HG02884 (cell line): Measurements from ENCODE around the gene FAHD2A.
"Not testable (repeated sequence)": the region's sequence is repeated elsewhere in the genome, so short reads cannot be mapped to it uniquely, and the experiment has no call there.

Experiments
- ATAC-seq: cut with Tn5 transposase; IDR thresholded peaks from one replicate; pipeline ENCODE4 v1.9.1; 2021; ENCODE audit warnings: mild to moderate bottlenecking, moderate library complexity; ENCODE audit not compliant: unreplicated experiment

The FAHD2A gene

DNA sequence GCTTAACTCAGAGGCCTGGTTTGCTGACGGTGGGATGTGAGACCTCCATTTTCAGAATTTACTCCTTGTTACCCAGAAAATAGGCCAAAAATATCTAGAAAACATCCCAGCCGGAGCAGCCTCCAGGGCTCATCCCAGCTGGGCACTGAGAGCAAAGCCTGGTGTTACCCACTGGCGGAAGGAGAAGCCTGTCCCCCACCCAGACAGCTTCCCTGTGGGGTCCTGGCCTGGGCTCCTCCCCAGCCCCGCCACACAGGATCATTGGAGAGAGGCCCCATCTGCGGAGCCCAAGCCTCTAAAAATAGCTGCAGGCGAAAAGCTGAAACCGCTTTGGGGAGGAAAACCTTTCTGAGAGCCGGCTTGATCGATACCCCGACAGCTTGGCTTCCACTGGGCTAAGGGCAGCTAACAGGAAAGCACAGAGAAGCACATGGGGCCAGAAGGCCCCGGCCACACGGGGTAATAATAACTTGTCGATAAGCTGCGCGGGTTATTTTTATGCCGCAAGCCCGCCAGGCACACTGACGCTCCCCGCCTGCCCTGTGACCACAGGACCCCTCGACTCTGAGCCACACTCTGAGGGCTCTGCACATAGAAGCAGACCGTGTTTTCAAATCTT, 26.9 kb upstream of the FAHD2A start:
- ATAC-seq: no peak

DNA sequence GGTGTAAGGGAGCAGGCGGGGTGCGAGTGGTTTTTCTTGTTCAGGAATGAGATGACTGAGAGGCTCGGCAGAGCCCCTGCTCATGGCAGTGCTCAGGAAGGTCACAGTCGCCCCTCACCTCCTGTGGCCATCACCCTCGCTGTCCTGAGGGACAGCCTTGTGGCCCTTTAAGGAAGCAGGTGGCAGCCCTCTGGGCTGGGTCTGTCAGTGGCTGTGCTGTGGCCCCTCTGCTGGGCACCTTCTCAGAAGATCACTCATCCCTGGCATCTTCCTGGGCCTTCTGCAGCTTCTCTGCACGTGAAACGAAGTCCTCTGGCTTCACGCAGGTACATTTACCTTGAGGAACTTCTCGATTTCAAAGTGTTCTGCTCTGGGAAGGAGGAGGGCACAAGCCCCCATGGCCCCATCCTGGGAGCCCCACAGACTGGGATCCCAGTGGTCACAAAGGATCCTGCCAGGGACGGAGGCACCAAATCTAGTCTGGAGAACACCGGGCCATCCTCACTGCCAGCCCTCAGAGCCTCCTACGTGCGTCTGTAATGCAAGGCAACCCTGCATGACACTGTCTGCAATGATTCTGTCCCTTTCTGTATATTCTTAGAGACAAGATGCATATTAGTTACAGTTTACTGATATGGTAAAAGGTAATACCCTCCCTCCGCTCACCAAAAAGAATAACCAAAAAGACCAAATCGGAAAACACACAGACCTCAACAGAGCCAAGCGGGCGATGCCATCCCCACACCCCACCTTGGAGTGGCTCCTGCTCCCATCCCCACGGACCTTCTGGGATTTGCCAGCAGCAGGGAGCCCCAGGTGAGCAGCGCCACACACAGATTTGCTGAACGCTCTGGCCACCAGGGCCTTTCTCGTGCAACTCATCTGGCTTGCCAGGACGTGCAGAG, 25.9 kb upstream of the FAHD2A start:
- ATAC-seq: no peak

DNA sequence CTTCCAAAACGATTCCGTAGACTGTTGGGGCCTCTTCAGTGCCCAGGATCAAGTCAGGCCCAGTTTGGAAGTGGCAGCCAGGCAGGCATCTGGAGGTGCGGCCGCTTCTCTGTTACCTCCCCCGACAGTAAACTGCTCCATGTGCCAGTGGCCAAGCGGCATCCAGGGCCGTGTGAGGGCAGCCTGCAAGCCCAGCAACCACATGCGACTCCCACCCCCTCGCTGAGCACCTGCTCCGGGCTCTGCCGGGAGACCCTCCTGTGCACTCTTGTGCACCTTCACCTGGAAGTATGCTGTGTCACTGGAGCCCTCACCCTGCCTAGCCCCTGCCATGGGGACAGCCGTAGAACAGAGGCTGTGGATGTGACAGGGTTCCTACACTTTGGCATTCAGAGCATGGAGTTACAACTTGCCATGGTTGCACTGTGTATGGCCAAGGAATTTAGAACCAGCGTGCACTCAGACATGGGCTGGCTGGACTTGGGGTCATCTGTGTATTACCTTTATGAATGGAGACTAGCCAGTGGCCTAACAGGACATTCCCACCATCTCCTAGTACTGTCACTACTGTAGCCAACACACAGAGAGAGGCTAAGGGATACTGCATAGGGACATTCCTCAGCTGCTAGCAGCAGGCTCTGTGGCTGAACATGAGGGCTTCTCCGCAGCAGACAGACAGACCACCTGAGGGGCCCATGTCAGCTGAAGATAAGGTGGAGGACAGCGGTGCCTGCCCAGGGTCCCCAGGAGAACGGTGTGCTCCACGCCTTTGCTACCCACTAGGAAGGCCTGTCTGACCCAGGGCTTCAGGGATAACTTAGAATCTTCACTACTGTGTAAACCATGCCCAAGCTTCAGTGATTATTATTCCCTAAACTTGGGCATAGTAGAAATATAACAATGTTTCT, 25.0 kb upstream of the FAHD2A start:
- no peak for ATAC-seq

DNA sequence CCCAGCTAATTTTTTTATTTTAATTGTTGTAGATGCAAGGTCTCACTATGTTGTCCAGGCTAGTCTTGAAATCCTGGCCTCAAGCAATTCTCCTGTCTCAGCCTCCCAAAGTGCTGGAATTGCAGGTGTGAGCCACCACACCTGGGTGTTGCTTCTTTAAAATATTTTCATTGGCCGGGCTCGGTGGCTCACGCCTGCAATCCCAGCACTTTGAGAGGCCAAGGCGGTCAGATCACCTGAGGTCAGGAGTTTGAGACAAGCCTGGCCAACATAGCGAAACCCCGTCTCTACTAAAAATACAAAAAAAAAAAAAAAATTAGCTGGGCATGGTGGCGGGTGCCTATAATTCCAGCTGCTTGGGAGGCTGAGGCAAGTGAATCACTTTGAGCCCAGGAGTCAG, 24.2 kb upstream of the FAHD2A start:
- not testable (repeated sequence) for ATAC-seq

DNA sequence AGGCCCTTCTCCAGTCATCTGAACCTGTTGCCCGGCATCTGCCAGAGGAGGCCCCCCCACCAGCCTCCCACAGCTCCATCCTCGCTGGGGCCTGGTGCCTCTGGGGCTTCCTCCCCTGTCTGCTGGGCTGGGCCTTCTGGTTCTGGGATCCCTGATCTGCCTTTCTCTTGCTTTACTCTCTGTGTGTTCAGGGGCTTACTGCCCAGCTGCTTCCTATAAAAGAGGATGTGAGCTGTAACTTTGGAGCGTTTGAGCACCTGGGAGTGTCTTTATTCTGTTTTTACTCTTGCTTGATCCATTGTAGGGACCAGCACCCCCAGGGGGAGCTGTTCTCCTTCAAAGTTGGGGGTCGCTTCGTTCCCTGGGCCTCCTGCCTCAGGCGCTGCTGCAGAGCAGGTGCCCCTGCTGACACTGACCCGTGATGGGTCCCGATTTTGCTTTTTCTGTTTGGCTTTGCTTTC, 23.1 kb upstream of the FAHD2A start:
- no peak for ATAC-seq

DNA sequence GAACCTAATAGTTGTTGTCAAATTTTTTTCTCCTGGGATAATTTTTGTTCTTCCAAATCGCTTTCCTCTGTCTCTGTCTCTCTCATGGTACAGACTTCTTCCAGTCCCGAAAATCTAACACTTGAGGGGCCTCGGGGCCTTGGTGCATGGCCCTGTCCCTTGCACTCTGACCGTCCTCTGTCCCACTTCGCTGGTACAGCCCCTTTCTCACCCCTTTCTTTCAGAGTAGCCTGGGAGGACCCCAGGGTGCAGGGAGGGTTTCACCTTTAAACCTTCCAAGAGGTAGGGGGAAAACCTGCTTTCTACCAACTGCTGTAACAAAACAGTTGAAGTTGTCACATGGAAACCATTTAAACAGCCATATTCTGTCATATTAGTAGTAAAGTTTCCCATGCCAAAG, 22.2 kb upstream of the FAHD2A start:
- no peak for ATAC-seq

DNA sequence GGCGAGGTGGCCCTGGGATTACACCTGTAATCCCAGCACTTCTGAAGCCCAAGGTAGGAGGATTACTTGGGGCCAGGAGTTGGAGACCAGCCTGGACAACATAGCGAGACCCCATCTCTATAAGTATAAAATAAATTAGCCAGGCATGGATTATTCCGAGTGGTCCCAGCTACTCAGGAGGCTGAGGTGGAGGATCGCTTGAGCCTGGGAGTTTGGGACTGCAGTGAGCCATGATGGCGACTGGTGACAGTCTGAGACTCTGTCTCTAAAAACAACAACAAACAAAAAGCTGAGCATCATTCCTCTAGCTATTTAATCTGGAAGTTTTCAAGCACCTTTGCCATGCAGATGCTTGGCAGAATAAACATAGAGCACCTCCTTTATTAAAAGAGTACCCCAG, 21.8 kb upstream of the FAHD2A start:
- no peak for ATAC-seq

DNA sequence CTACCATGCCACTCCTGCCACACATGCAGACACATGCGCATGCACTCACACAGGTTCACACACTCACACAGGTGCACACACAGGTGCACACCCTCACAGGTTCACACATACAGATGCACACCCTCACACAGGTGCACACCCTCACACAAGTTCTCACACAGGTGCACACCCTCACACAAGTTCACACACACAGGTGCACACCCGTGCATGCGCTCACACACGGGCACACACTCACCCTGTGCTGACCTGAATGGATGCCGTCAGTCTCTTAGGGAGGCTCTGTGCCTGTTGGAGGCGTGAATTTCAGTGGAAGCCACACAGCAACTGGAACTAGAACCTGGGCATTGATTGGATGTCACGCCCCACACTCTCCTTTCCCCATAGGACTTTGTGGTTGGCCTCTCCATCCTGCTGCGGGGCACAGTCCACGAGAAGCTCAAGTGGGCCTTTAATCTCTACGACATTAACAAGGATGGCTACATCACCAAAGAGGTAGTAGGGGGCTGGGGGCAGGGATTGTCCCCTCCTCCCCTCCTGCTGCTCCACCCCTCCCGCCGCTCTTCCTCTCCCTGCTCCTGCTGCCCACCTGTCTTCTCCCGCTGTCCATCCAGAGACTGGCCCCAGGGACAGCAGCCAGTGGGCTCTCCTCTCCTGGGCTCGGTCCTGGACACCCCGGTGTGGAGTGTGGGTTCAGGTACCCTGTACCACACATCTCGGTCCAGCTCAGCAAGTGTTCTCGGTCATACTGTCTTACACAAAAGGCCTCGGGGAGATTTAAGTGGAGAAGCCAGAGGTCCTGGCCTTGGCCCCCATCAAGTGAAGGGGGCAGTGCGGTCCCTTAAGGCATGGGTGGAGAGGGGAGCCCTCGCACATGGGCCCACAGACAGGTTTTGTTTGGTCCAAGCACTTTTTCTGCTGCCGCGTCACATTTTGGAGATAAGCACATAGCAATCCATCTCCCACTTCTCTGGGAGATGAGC, 21.0 kb upstream of the FAHD2A start:
- no peak for ATAC-seq

DNA sequence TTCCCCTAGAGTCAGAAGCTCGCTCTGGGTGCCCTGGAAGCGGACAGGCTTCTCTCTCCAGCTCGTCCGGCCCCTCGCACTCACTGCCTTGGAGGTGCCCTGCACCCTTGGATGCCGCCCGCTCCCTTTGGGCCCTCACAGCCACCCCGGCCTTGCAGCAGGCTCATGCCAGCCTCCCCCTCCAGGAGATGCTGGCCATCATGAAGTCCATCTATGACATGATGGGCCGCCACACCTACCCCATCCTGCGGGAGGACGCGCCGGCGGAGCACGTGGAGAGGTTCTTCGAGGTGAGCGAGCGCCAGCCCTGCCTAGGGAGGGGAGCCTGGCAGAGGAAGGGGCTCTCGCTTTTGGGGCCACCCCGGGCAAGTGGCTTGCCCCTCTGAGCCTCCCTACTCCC, 20.3 kb upstream of the FAHD2A start:
- no peak for ATAC-seq

DNA sequence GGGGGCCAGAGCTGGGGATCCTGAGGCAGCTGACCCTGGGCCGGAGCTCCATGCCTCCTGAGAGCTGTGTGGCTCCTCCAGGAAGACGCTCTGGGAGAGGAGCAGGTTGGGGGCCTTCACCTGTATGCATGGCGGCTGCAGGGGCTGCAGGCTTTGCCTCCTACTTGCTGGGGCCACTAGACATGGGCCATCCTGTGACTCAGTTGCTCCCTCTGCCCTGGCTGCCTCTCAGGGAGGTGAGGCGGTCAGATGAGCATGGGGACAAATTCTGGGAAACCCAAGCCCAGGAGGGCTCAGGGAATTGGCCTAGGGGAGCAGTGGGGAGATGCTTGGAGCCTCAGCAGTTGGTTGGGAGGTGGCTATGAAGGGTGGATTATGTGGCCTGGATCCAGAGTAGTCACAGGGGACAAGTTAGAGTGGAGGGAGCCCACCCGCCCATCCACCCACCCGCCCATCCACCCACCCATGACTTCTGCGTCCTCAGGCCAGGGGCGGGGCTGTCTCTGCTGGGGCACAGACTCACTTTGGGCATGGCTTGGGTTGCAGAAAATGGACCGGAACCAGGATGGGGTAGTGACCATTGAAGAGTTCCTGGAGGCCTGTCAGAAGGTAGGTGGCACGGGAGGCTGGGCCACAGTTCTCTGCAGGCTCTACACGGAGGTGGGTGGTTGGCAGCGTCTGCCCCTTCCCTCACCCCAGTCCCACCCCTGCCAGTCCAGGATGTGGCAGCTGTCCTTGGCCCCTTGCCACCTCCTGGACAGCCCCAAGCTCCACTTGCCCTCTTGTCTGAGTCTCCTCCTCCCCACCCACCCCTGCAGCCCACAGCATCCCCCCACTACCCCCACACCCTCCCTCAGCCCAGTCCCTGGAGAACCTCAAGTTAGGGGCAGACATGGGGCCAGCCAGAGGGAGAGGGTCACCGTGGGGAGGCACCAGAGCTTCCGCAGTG, 19.5 kb upstream of the FAHD2A start:
- ATAC-seq: no peak

DNA sequence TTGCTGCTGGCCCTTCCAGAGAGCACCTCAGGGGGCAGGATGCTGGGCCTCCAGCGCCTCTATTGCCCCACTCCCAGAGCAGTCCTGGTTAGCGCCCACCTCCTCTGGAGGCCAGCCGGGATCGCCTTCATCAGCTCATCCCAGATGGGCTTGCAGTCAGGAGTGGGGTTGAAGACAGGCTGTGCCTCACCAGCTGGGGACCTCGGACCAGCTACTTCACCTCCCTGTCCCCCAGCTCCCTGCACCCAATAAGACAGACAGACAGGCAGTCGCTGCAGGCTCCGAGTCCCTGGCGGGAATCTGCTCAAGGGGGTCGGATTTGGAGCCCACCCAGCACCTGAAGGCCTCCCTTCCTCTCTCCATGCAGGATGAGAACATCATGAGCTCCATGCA, 18.9 kb upstream of the FAHD2A start:
- ATAC-seq: no peak

DNA sequence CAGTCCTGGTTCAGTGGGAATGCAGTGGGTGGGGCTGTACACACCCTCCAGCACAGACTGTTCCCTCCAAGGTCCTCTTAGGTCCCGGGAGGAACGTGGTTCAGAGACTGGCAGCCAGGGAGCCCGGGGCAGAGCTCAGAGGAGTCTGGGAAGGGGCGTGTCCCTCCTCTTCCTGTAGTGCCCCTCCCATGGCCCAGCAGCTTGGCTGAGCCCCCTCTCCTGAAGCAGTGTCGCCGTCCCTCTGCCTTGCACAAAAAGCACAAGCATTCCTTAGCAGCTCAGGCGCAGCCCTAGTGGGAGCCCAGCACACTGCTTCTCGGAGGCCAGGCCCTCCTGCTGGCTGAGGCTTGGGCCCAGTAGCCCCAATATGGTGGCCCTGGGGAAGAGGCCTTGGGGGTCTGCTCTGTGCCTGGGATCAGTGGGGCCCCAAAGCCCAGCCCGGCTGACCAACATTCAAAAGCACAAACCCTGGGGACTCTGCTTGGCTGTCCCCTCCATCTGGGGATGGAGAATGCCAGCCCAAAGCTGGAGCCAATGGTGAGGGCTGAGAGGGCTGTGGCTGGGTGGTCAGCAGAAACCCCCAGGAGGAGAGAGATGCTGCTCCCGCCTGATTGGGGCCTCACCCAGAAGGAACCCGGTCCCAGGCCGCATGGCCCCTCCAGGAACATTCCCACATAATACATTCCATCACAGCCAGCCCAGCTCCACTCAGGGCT, 17.5 kb upstream of the FAHD2A start:
- no peak for ATAC-seq

DNA sequence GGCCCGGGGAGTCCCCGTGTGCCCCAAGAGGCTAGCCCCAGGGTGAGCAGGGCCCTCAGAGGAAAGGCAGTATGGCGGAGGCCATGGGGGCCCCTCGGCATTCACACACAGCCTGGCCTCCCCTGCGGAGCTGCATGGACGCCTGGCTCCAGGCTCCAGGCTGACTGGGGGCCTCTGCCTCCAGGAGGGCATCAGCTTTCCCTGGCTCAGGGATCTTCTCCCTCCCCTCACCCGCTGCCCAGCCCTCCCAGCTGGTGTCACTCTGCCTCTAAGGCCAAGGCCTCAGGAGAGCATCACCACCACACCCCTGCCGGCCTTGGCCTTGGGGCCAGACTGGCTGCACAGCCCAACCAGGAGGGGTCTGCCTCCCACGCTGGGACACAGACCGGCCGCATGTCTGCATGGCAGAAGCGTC, 16.9 kb upstream of the FAHD2A start:
- ATAC-seq: no peak

DNA sequence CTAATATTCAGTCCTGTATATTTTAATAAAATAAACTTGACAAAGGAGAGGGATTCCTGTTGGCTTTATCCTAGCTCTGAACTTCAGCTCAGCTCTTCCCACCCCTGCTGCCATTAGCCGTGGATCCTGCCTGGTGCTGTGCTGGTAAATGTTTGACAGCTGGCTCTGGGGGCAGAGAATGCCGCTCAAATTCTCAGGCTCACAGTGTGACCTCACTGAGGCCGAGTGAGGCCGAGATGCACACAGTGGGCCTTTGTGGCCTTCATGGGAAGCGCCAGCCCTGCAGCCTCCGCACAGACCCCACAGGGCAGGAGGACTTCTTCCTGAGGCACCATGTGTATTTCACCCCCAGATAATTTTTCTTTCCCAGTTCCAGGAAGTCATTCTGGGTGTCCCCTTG, 16.5 kb upstream of the FAHD2A start:
- ATAC-seq: no peak

DNA sequence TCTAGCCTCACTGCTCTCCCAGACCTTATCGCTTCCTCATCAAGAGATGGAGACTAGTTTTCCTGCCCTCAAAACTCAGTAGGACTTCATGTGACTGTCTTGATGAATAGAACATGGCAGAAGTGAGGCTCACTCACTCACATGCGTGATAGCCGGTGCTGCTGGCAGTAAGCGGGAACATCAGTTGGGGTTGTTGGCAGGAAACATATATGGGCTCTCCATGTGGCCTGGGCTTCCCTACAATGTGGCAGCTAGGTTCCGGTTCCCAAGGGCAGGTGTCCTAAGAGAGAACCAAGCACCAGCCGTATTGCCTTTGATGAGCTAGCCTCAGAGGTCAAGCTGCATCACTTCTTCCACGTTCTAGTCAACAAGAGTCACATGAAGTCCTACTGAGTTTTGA, 15.2 kb upstream of the FAHD2A start:
- no peak for ATAC-seq

DNA sequence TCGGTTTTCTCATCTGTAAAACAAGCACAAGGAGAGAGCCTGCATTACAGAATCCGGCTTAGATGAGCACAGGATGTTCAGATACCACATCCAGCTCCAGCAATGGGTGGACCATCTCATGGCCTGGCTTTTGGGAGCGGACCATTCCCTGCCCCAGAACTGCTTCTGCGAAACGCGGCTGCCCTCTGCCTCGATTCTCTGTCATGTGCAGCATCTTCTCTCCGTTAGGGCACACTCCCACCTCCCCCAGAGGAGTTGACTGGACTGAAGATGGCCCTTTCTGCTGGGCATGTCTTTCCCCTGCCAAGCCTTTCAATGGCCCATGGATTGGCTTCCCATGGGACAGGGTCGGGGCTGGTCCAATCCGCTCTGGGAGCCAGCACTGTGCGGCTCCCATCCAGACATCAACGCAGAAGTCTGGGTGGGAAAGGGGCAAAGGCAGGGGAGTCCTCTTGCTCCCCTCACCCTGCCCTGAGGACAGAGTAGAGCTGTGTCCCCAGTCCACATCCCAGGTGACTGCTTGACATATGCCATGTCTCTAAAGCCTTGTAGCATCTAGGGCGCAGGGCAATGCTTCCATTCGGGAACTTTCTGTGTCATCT, 14.3 kb upstream of the FAHD2A start:
- no peak for ATAC-seq

DNA sequence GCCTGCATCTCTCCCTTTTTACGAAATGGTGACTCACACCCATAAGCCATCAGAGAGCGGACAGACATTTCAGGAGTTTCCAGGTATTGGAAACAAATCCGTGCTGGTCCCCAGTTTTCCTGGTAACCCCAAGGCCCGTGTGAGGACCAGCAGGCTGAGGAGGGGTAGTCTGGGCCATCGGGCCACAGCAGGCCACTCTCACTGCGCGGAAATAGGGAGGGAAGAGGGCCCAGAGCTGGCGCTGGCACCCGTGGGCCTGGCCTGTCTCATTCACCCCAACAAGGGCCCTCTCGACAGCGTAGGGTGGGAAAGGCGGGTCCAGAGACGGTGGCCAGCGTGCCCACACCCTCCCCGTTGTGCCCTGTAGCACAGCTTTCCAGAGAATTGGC, 13.7 kb upstream of the FAHD2A start:
- no peak for ATAC-seq
